Neural cell (in vitro differentiated cells): Measurements from ENCODE around the gene ERICH4. TPM values are rescaled to one million over a fixed set of nuclear protein-coding genes. Genes with fewer than 3 reads are reported as not detected.
"Not testable (repeated sequence)": the region's sequence is repeated elsewhere in the genome, so short reads cannot be mapped to it uniquely, and the experiment has no call there.

Experiments
- H2AFZ ChIP-seq: fragments of 200-600, 300-800 bp; sonication (generic), shearing (Covaris generic); 2 replicates; pipeline ENCODE4 v1.6.0; 2014; ENCODE audit warnings: low read depth, mild to moderate bottlenecking, antibody characterized with exemption, low read length, moderate library complexity
- H3F3A ChIP-seq: fragments of 200-600 bp; shearing (Covaris generic); 2 replicates; pipeline ENCODE4 v1.6.1; 2016; ENCODE audit warnings: mild to moderate bottlenecking, moderate library complexity, mixed read lengths, antibody characterized with exemption, low read length; ENCODE audit not compliant: insufficient read depth, poor library complexity, severe bottlenecking
- H3K27ac ChIP-seq: fragments of 200-600, 300-800 bp; sonication (generic), shearing (Covaris generic); 2 replicates; pipeline ENCODE4 v1.5.1; 2014; ENCODE audit warnings: mild to moderate bottlenecking, low read length, moderate library complexity
- H3K27me3 ChIP-seq: fragments of 300-800, 200-600 bp; sonication (generic), shearing (Covaris generic); 2 replicates; pipeline ENCODE4 v1.6.0; 2014; ENCODE audit warnings: mild to moderate bottlenecking, low read depth, low read length, moderate library complexity; ENCODE audit not compliant: insufficient read depth
- H3K36me3 ChIP-seq: fragments of 300-800, 200-600 bp; sonication (generic), shearing (Covaris generic); 2 replicates; pipeline ENCODE4 v1.5.1; 2014; ENCODE audit warnings: mild to moderate bottlenecking, antibody characterized with exemption, low read length, moderate library complexity; ENCODE audit not compliant: insufficient read depth
- H3K4me2 ChIP-seq: fragments of 300-800, 200-600 bp; sonication (generic), shearing (Covaris generic); 2 replicates; pipeline ENCODE4 v1.6.0; 2014; ENCODE audit warnings: mild to moderate bottlenecking, low read length
- H3K4me3 ChIP-seq: fragments of 300-800, 200-600 bp; sonication (generic), shearing (Covaris generic); 2 replicates; pipeline ENCODE4 v1.5.1; 2014; ENCODE audit warnings: mild to moderate bottlenecking, low read length, moderate library complexity
- H3K79me2 ChIP-seq: fragments of 200-600 bp; shearing (Covaris generic); replicated peaks from 2 replicates; pipeline ENCODE4 v1.6.0; 2014; ENCODE audit warnings: mild to moderate bottlenecking, low read length, moderate library complexity; ENCODE audit not compliant: insufficient read depth
- H3K9ac ChIP-seq: fragments of 300-800, 200-600 bp; sonication (generic), shearing (Covaris generic); 2 replicates; pipeline ENCODE4 v1.6.1; 2016; ENCODE audit warnings: mild to moderate bottlenecking, low read length, mixed read lengths
- H3K9me2 ChIP-seq: fragments of 200-600 bp; shearing (Covaris generic); 2 replicates; pipeline ENCODE4 v1.6.1; 2016; ENCODE audit warnings: mild to moderate bottlenecking, low read length, mixed read lengths; ENCODE audit not compliant: insufficient read depth
- H3K9me3 ChIP-seq: fragments of 200-600, 300-800 bp; sonication (generic), shearing (Covaris generic); 2 replicates; pipeline ENCODE4 v1.6.1; 2016; ENCODE audit warnings: mild to moderate bottlenecking, mixed run types, low read length, moderate library complexity, mixed read lengths
- H4K20me1 ChIP-seq: fragments of 200-600 bp; shearing (Covaris generic); 2 replicates; pipeline ENCODE4 v1.6.1; 2016; ENCODE audit warnings: mild to moderate bottlenecking, mixed run types; ENCODE audit not compliant: insufficient read depth
- EP300 ChIP-seq: fragments of 450-650 bp; conservative IDR thresholded peaks from 2 replicates; pipeline ENCODE4 v1.6.1; 2014; ENCODE audit warnings: antibody characterized with exemption, mild to moderate bottlenecking, moderate library complexity; ENCODE audit not compliant: poor library complexity, severe bottlenecking
- EZH2 ChIP-seq: fragments of 200-600, 300-800 bp; shearing (Covaris generic), sonication (generic); IDR thresholded peaks from 2 replicates; pipeline ENCODE4 v1.6.1; 2014; ENCODE audit warnings: antibody characterized with exemption, low read length, borderline replicate concordance, mild to moderate bottlenecking; ENCODE audit not compliant: insufficient read depth, poor library complexity, severe bottlenecking
- MXI1 ChIP-seq: fragments of 450-650 bp; conservative IDR thresholded peaks from 2 replicates; pipeline ENCODE4 v1.6.1; 2014; ENCODE audit warnings: antibody characterized with exemption, mild to moderate bottlenecking; ENCODE audit not compliant: poor library complexity, severe bottlenecking
- POLR2AphosphoS5 ChIP-seq: IDR thresholded peaks from 2 replicates; pipeline ENCODE4 v1.6.1; 2012
- RAD21 ChIP-seq: fragments of 450-650 bp; conservative IDR thresholded peaks from 2 replicates; pipeline ENCODE4 v1.6.1; 2014; ENCODE audit warnings: antibody characterized with exemption, mild to moderate bottlenecking, moderate library complexity
- SMC3 ChIP-seq: fragments of 450-650 bp; conservative IDR thresholded peaks from 2 replicates; pipeline ENCODE4 v1.6.1; 2014; ENCODE audit warnings: antibody characterized with exemption, mild to moderate bottlenecking, moderate library complexity; ENCODE audit not compliant: poor library complexity
- TAF1 ChIP-seq: IDR thresholded peaks from 2 replicates; pipeline ENCODE4 v1.6.1; 2012; ENCODE audit warnings: low read depth
- polyA plus RNA-seq: library from polyadenylated mRNA; depleted of rRNA; stranded (reverse); fragments of >200 nt; gene quantifications from 2 replicates; pipeline ENCODE4 v1.2.3, GENCODE V29; 2014
- TF ChIP-seq, protein P1 (sequence below): IDR thresholded peaks from 2 replicates; pipeline ENCODE4 v1.6.1; 2012; ENCODE audit warnings: borderline replicate concordance
- TF ChIP-seq, protein P2 (sequence below): fragments of 450-650 bp; IDR thresholded peaks from 2 replicates; pipeline ENCODE4 v1.5.1; 2014; ENCODE audit warnings: antibody characterized with exemption, mild to moderate bottlenecking, moderate library complexity; ENCODE audit not compliant: poor library complexity, severe bottlenecking

Gene ERICH4
- polyA plus RNA-seq, 1 donor from 2014 or later = not detected

DNA sequence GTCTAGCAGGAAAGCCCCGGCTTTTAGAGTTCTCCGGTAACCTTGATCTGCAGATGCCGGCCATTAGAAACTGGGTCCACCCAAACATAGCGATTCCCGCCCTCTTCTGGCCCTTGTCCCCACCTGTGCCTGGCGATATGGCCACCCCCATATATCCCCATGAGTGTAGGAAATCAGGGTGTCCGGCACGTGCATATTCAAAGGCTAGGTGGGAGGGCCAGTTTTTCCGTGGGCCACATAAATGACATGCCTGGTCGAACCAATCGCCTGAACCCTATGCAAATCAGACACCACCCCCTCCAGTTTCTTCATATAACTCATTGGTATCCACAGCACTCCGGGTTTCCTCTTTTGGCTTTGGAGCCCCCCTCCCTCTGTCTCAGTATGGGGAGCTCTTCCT lies 37.4 kb downstream of the ERICH4 start:
- no peaks in the 10 kb centered on the region for H3K79me2 ChIP-seq
- H2AFZ ChIP-seq = no peak overlapping the region
- H3K9me2 ChIP-seq = no peaks in the 10 kb centered on the region
- no peaks in the 10 kb centered on the region for H3K36me3 ChIP-seq
- peaks cover 5% of the 10 kb centered on the region for H3K9me3 ChIP-seq
- H3K9ac ChIP-seq = no peak overlapping the region
- H3K4me3 ChIP-seq = no peak overlapping the region
- TF ChIP-seq MXI1 = no peak
- TF ChIP-seq RAD21 = no peak
- no peak for TF ChIP-seq SMC3
- no peak for TF ChIP-seq TAF1
- TF ChIP-seq, protein P1, sequence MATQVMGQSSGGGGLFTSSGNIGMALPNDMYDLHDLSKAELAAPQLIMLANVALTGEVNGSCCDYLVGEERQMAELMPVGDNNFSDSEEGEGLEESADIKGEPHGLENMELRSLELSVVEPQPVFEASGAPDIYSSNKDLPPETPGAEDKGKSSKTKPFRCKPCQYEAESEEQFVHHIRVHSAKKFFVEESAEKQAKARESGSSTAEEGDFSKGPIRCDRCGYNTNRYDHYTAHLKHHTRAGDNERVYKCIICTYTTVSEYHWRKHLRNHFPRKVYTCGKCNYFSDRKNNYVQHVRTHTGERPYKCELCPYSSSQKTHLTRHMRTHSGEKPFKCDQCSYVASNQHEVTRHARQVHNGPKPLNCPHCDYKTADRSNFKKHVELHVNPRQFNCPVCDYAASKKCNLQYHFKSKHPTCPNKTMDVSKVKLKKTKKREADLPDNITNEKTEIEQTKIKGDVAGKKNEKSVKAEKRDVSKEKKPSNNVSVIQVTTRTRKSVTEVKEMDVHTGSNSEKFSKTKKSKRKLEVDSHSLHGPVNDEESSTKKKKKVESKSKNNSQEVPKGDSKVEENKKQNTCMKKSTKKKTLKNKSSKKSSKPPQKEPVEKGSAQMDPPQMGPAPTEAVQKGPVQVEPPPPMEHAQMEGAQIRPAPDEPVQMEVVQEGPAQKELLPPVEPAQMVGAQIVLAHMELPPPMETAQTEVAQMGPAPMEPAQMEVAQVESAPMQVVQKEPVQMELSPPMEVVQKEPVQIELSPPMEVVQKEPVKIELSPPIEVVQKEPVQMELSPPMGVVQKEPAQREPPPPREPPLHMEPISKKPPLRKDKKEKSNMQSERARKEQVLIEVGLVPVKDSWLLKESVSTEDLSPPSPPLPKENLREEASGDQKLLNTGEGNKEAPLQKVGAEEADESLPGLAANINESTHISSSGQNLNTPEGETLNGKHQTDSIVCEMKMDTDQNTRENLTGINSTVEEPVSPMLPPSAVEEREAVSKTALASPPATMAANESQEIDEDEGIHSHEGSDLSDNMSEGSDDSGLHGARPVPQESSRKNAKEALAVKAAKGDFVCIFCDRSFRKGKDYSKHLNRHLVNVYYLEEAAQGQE = no peak
- H3K27me3 ChIP-seq = no peaks in the 10 kb centered on the region
- H3K27ac ChIP-seq = no peak overlapping the region
- H3K4me2 ChIP-seq = no peak overlapping the region
- no peaks in the 10 kb centered on the region for H4K20me1 ChIP-seq
- no peaks in the 10 kb centered on the region for H3F3A ChIP-seq

DNA sequence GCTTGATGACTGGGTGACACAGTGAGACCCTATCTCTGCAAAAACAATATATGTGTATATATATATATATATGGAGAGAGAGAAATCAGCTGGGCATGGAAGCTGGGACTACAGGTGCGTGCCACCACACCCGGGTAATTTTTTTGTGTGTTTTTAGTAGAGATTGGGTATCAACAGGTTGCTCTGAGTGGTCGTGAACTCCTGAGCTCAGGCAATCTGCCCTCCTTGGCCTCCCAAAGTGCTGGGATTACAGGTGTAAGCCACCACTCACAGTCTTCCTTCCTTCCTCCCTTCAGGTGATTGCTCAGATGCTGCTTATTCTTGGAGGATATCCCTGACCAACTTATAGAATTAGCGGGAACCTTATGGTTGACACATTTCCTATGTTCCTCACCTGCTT lies 41.9 kb downstream of the ERICH4 start:
- Histone ChIP-seq H3K9ac (no peak overlapping the region), H3K9me3 (peaks cover 5% of the 10 kb centered on the region), H3K4me3 (no peak overlapping the region), H3F3A (no peaks in the 10 kb centered on the region), H3K36me3 (no peaks in the 10 kb centered on the region), H2AFZ (no peak overlapping the region), H3K4me2 (no peak overlapping the region), H3K9me2 (no peaks in the 10 kb centered on the region), H4K20me1 (no peaks in the 10 kb centered on the region), H3K27me3 (no peaks in the 10 kb centered on the region), H3K27ac (no peak overlapping the region), H3K79me2 (no peaks in the 10 kb centered on the region)
- TF ChIP-seq, protein P2, sequence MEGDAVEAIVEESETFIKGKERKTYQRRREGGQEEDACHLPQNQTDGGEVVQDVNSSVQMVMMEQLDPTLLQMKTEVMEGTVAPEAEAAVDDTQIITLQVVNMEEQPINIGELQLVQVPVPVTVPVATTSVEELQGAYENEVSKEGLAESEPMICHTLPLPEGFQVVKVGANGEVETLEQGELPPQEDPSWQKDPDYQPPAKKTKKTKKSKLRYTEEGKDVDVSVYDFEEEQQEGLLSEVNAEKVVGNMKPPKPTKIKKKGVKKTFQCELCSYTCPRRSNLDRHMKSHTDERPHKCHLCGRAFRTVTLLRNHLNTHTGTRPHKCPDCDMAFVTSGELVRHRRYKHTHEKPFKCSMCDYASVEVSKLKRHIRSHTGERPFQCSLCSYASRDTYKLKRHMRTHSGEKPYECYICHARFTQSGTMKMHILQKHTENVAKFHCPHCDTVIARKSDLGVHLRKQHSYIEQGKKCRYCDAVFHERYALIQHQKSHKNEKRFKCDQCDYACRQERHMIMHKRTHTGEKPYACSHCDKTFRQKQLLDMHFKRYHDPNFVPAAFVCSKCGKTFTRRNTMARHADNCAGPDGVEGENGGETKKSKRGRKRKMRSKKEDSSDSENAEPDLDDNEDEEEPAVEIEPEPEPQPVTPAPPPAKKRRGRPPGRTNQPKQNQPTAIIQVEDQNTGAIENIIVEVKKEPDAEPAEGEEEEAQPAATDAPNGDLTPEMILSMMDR = no peak
- TF ChIP-seq EP300 (no peak), MXI1 (no peak), TAF1 (no peak), POLR2AphosphoS5 (no peak), SMC3 (no peak), EZH2 (no peak), RAD21 (no peak)
- TF ChIP-seq, protein P1 = no peak

DNA sequence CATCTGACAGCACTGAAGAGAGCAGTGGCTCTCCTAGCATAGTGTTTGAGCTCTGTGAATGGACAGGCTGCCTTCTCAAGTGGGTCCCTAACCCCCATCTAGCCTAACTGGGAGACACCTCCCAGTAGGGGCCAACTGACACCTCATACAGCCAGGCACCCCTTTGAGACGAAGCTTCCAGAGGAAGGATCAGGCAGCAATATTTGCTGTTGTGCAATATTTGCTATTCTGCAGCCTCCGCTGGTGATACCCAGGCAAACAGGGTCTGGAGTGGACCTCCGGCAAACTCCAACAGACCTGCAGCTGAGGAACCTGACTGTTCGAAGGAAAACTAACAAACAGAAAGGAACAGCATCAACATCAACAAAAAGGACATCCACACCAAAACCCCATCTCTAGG lies 44.0 kb downstream of the ERICH4 start:
- not testable (repeated sequence) for H3K4me2 ChIP-seq, H3K9ac ChIP-seq, H3K27me3 ChIP-seq, H4K20me1 ChIP-seq, H3K36me3 ChIP-seq, H3K4me3 ChIP-seq, H3K27ac ChIP-seq, H3F3A ChIP-seq, H3K79me2 ChIP-seq, H3K9me2 ChIP-seq, H2AFZ ChIP-seq, H3K9me3 ChIP-seq
